ENCODE measurements around the gene PIP5KL1.

GRCh38 chr9:127887792-127888191 is 42.8 kb downstream of the PIP5KL1 start:
- TF ChIP-seq CTCF (IDR thresholded peaks at IDR 0.05) = no peak
- TF ChIP-seq POLR2AphosphoS5 (IDR thresholded peaks at IDR 0.05) = no peak
